ENCODE results near the gene ACP1.

DNA sequence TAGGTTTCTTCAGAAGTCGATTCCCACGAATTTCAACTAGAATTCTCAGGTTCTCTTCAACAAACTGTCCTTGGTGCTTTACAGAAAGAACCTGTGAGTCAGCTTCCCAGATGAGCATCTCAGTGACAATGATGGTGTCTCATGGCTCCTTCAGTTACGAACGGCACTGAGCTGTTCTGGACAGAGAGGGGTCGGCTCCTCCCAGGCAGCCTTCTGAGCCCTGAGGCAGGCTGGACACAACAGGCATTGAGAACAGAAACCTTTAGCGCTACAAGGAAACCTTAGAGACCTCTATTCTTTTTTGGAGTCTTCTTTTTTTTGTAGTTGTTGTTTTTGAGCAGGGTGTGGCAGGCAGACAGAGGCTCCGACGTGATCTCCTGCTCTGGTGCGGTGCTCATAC, 58.3 kb downstream of the ACP1 start:
- TF ChIP-seq, protein P1, sequence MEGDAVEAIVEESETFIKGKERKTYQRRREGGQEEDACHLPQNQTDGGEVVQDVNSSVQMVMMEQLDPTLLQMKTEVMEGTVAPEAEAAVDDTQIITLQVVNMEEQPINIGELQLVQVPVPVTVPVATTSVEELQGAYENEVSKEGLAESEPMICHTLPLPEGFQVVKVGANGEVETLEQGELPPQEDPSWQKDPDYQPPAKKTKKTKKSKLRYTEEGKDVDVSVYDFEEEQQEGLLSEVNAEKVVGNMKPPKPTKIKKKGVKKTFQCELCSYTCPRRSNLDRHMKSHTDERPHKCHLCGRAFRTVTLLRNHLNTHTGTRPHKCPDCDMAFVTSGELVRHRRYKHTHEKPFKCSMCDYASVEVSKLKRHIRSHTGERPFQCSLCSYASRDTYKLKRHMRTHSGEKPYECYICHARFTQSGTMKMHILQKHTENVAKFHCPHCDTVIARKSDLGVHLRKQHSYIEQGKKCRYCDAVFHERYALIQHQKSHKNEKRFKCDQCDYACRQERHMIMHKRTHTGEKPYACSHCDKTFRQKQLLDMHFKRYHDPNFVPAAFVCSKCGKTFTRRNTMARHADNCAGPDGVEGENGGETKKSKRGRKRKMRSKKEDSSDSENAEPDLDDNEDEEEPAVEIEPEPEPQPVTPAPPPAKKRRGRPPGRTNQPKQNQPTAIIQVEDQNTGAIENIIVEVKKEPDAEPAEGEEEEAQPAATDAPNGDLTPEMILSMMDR (IDR thresholded peaks at IDR 0.05; ENCODE audit: insufficient read depth, low read depth, low read length), result no peak
- no peak for TF ChIP-seq EZH2 (IDR thresholded peaks at IDR 0.05; ENCODE audit: insufficient read depth, low read length)
